ENCODE measurements around the gene MYH8. TPM values are rescaled to one million over a fixed set of nuclear protein-coding genes. Genes with fewer than 3 reads are reported as not detected.

Gene MYH8
- total and polyA plus RNA-seq, 2 of the 13 experiments (the other 11 are each of a cell fraction or from before 2014, with no cell fraction given), result not detected

- in situ Hi-C loops (cut with HindIII; ENCODE audit: extremely low pct_ligation_motif_present, low pct_unique_long_range_greater_than_20kb), result no loop called here
- no peak for FAIRE-seq
- CTCF ChIA-PET (ENCODE audit: low intra/inter-chr PET ratio, low total read pairs), result no interaction called here
Measured at GRCh38 chr17:10385871-10386270, 35.9 kb downstream of the MYH8 start.

More at GRCh38 chr17:10385871-10386270, 35.9 kb downstream of the MYH8 start:
- POLR2A ChIA-PET, result no interaction called here
- peaks cover 0 to 14% of the 10 kb centered on the region in 2 experiments; a peak in 1 of 5 replicates for H3K27me3 ChIP-seq (ENCODE audit: control insufficient read depth in 1 of 2, insufficient read depth in 2 of 2, low read length in 2 of 2)
- no peak overlapping the region for H2AFZ ChIP-seq (ENCODE audit: low read length)
- DNase-seq (ENCODE audit: low spot score), result no peak
- no peak overlapping the region for H3K27ac ChIP-seq (ENCODE audit: extremely low read length, insufficient read depth, low read length)
- H4K20me1 ChIP-seq (ENCODE audit: insufficient read depth, low read length), result no peaks in the 10 kb centered on the region
- 9% methylated on average over 6 of the region's 6 CpGs for WGBS (ENCODE audit: low lambda C conversion rate)
- no TSS peak for BruUV-seq (replicated peaks)
- no peak for ATAC-seq
- TF ChIP-seq ZBTB44 (CRISPR knock-in tag; IDR thresholded peaks at IDR 0.05) (no peak), ZNF891 (CRISPR knock-in tag; IDR thresholded peaks at IDR 0.05) (no peak), DMTF1 (CRISPR knock-in tag; IDR thresholded peaks at IDR 0.05) (no peak), HHEX (CRISPR knock-in tag; IDR thresholded peaks at IDR 0.05) (no peak), ZNF768 (CRISPR knock-in tag; IDR thresholded peaks at IDR 0.05) (no peak), KDM6A (CRISPR knock-in tag; IDR thresholded peaks at IDR 0.05; ENCODE audit: low read depth) (no peak), FOXA1 (IDR thresholded peaks at IDR 0.05) (no peak), FOXA1 (CRISPR knock-in tag; IDR thresholded peaks at IDR 0.05) (no peak), ZSCAN22 (CRISPR knock-in tag; IDR thresholded peaks at IDR 0.05) (no peak)
- TF ChIP-seq, protein P1, sequence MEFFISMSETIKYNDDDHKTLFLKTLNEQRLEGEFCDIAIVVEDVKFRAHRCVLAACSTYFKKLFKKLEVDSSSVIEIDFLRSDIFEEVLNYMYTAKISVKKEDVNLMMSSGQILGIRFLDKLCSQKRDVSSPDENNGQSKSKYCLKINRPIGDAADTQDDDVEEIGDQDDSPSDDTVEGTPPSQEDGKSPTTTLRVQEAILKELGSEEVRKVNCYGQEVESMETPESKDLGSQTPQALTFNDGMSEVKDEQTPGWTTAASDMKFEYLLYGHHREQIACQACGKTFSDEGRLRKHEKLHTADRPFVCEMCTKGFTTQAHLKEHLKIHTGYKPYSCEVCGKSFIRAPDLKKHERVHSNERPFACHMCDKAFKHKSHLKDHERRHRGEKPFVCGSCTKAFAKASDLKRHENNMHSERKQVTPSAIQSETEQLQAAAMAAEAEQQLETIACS (CRISPR knock-in tag; IDR thresholded peaks at IDR 0.05), result no peak
- TF ChIP-seq, protein P2, sequence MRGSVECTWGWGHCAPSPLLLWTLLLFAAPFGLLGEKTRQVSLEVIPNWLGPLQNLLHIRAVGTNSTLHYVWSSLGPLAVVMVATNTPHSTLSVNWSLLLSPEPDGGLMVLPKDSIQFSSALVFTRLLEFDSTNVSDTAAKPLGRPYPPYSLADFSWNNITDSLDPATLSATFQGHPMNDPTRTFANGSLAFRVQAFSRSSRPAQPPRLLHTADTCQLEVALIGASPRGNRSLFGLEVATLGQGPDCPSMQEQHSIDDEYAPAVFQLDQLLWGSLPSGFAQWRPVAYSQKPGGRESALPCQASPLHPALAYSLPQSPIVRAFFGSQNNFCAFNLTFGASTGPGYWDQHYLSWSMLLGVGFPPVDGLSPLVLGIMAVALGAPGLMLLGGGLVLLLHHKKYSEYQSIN (CRISPR knock-in tag; IDR thresholded peaks at IDR 0.05; ENCODE audit: borderline replicate concordance), result no peak
- H3K4me3 ChIP-seq (replicated peaks in 1 of 3; ENCODE audit: insufficient read depth in 1 of 3, low read depth in 2 of 3, low read length in 3 of 3), result no peak overlapping the region
- H3K9me3 ChIP-seq (ENCODE audit: low read length), result no peaks in the 10 kb centered on the region
- no peak overlapping the region for H3K9ac ChIP-seq (ENCODE audit: insufficient read depth, low read depth, low read length)
- intact Hi-C loops (cut with micrococcal nuclease; ENCODE audit: unreplicated experiment), result no loop called here
- H3K36me3 ChIP-seq (replicated peaks in 1 of 2; ENCODE audit: control insufficient read depth in 1 of 2, insufficient read depth in 2 of 2, low read length in 2 of 2), result no peaks in the 10 kb centered on the region
- H3K79me2 ChIP-seq (ENCODE audit: insufficient read depth, low read length), result no peaks in the 10 kb centered on the region
- no peaks in the 10 kb centered on the region for H3K4me1 ChIP-seq (ENCODE audit: insufficient read depth, low read length)
- H3K4me2 ChIP-seq (ENCODE audit: low read depth, low read length), result no peak overlapping the region

Measured in HepG2 (cell line).